Neural progenitor cell (in vitro differentiated cells): ENCODE data around the gene SRGAP2B.
"Not testable (repeated sequence)": the region's sequence is repeated elsewhere in the genome, so short reads cannot be mapped to it uniquely, and the experiment has no call there.

Source experiments
- EZH2 ChIP-seq: fragments of 200-600 bp; sonication (generic); IDR thresholded peaks from 2 replicates; pipeline ENCODE4 v1.6.1; 2017; ENCODE audit warnings: antibody characterized with exemption, mild to moderate bottlenecking, moderate library complexity
- EZH2phosphoT487 ChIP-seq: fragments of 200-600 bp; sonication (generic); IDR thresholded peaks from 2 replicates; pipeline ENCODE4 v1.6.1; 2017; ENCODE audit warnings: antibody characterized with exemption
- TF ChIP-seq, protein P1 (sequence below): fragments of 200-600 bp; sonication (generic); IDR thresholded peaks from 2 replicates; pipeline ENCODE4 v1.5.1; 2017; ENCODE audit warnings: antibody characterized with exemption, mild to moderate bottlenecking

DNA sequence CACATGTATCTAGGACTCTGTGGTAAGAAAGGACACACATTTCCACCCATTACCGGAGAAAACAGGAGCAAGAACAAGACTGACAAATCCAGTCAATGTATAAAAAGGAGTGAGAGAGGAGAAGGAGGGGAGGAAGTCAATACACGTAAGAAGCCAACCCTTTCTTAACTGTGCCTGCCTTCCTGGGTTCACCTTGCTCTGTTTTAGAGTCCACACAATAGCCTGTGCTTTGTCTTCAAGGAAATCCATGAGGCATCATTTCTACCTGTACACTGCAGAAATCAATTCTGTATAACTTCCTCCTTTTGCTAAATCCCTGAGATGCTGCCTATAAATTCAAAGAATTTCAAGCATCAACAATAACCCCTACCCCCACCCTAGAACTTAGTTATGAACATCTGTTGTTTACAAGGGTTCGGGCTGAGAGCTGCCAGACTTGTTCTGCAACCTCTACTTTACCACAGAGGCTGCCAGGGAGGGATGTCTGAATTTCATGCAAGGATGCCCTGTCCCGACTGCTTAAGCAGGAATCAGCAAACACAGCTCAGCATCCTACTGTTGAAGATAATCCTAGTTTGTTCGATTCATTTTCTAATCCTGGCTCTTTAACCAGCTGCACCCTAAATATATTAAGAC, 115.0 kb downstream of the SRGAP2B start:
- TF ChIP-seq, protein P1, sequence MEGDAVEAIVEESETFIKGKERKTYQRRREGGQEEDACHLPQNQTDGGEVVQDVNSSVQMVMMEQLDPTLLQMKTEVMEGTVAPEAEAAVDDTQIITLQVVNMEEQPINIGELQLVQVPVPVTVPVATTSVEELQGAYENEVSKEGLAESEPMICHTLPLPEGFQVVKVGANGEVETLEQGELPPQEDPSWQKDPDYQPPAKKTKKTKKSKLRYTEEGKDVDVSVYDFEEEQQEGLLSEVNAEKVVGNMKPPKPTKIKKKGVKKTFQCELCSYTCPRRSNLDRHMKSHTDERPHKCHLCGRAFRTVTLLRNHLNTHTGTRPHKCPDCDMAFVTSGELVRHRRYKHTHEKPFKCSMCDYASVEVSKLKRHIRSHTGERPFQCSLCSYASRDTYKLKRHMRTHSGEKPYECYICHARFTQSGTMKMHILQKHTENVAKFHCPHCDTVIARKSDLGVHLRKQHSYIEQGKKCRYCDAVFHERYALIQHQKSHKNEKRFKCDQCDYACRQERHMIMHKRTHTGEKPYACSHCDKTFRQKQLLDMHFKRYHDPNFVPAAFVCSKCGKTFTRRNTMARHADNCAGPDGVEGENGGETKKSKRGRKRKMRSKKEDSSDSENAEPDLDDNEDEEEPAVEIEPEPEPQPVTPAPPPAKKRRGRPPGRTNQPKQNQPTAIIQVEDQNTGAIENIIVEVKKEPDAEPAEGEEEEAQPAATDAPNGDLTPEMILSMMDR: not testable (repeated sequence)
- TF ChIP-seq EZH2phosphoT487, EZH2: not testable (repeated sequence)
